Measurements from ENCODE around the gene MOSPD2.

MOSPD2 gene

DNA sequence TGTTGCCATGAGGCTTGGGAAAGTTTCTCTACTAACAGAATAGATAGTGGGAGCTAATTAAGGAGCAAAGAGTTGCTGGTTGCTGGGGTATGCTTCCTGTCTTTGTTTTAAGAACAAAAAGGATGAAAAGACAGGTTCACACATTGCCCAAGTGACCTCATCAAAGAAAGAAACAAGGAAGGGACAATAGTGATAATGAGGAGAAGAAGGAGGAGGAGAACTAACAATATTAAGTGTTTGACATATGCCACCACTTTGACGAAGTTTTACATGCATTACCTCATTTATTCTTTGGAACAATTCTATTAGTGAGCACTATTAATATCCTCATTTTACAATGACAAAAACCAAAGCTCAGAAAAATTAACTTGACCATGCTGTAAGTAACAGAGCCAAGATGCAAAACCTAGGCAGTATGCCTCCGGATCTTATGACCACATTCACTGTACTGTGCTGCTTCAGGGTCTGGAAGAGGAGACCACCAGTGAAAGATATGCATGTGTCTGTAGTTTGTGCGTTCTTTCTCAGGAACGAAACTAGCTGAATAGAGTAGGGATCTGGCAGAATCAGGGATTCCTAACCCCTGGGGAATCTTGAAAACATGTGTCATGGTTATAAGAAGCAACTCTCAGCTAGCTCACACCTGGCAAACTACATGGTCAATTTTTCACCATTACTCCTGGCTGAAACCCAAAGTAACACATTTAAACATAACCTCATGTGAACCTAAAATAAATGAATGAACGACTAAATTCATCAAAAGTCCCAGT is 83.8 kb downstream of the MOSPD2 start:
- H3K4me1 ChIP-seq, result no peaks in the 10 kb centered on the region
- TF ChIP-seq, protein P1, sequence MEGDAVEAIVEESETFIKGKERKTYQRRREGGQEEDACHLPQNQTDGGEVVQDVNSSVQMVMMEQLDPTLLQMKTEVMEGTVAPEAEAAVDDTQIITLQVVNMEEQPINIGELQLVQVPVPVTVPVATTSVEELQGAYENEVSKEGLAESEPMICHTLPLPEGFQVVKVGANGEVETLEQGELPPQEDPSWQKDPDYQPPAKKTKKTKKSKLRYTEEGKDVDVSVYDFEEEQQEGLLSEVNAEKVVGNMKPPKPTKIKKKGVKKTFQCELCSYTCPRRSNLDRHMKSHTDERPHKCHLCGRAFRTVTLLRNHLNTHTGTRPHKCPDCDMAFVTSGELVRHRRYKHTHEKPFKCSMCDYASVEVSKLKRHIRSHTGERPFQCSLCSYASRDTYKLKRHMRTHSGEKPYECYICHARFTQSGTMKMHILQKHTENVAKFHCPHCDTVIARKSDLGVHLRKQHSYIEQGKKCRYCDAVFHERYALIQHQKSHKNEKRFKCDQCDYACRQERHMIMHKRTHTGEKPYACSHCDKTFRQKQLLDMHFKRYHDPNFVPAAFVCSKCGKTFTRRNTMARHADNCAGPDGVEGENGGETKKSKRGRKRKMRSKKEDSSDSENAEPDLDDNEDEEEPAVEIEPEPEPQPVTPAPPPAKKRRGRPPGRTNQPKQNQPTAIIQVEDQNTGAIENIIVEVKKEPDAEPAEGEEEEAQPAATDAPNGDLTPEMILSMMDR (IDR thresholded peaks at IDR 0.05; ENCODE audit: low read depth, low read length), result no peak
- no peak for DNase-seq
- H3K27me3 ChIP-seq, result no peaks in the 10 kb centered on the region
- no peaks in the 10 kb centered on the region for H3K9me3 ChIP-seq
- H3K36me3 ChIP-seq, result no peaks in the 10 kb centered on the region
- H3K4me3 ChIP-seq (ENCODE audit: low read depth, low read length), result no peak overlapping the region

DNA sequence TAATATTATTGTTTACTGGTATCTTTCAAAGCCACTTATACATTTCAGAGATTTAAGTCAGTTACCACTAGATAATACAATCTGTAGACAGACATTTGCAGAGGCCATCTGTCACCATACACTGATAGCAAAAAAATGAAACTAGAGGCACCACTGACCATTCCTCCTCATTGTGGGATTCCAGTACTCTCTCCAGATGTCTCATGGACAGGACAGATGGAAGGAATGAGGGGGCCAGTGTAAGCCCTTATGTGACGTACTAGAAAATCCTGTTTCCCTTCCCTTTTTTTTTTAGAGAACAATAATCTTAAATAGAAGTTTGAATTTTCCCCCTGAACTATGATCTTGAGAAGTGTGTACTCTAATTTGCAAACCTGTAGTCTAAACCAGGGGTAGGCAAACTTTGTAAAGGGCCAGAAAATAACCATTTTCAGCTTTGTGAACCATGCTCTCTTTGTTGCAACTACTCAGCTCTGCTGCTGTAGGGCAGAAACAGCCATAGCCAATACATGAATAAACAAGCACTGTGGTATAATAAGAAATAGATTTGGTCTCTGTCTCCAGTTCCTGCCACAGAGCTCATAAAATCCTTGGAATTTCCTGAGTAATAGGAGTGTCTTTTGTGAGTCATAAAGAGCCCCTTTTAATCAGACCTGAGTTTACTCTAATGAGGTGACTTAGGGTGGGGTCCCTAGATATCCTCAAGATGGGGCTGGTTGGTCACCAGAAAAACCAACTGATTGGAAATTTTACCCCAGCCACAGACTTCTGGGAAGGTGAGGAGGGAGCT is 90.4 kb downstream of the MOSPD2 start:
- Histone ChIP-seq H3K4me1 (no peaks in the 10 kb centered on the region), H3K27me3 (no peaks in the 10 kb centered on the region), H3K9me3 (no peaks in the 10 kb centered on the region), H3K36me3 (no peaks in the 10 kb centered on the region), H3K4me3 (ENCODE audit: low read depth, low read length) (no peak overlapping the region)
- DNase-seq, result no peak
- TF ChIP-seq, protein P1 (IDR thresholded peaks at IDR 0.05; ENCODE audit: low read depth, low read length), result no peak

DNA sequence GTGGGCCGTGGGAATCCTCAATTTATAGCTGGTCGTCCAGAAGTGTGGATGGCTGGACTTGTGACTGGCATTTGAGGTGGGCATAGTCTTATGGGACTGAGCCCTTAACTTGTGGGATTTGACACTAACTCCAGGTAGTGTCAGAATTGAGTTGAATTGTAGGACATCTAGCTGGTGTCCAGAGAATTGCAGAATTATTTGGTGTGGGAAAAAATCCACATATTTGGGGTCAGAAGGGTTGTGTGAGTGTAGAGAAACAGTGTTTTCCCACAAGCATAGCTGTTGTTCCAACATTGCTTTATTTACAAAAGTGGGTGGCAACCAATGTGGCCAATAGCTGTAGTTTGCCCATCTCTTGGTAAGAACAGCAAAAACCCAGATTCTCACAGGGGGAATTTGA is 91.3 kb downstream of the MOSPD2 start:
- no peak for DNase-seq
- H3K4me3 ChIP-seq (ENCODE audit: low read depth, low read length), result no peak overlapping the region
- TF ChIP-seq, protein P1 (IDR thresholded peaks at IDR 0.05; ENCODE audit: low read depth, low read length), result no peak
- H3K9me3 ChIP-seq, result no peaks in the 10 kb centered on the region
- no peaks in the 10 kb centered on the region for H3K27me3 ChIP-seq
- no peaks in the 10 kb centered on the region for H3K4me1 ChIP-seq
- H3K36me3 ChIP-seq, result no peaks in the 10 kb centered on the region
